ENCODE measurements around the gene C17orf78. TPM values are rescaled to one million over a fixed set of nuclear protein-coding genes. Genes with fewer than 3 reads are reported as not detected.
"Not testable (repeated sequence)": the region's sequence is repeated elsewhere in the genome, so short reads cannot be mapped to it uniquely, and the experiment has no call there.

The C17orf78 gene
- total RNA-seq, 2 experiments from 2014 or later = not detected

GRCh38 chr17:37429039-37429438 is 53.3 kb downstream of the C17orf78 start:
- peak overlapping the region; percentile 88 for H3K27ac Mint-ChIP-seq
- peaks cover 28% of the 10 kb centered on the region for H3K4me1 Mint-ChIP-seq
- DNase-seq (no peak), ATAC-seq (ENCODE audit: low read depth) (no peak)
- no peaks in the 10 kb centered on the region for H3K27me3 Mint-ChIP-seq
- no peaks in the 10 kb centered on the region for H3K9me3 Mint-ChIP-seq
- POLR2A ChIA-PET = no interaction called here
- H3K36me3 Mint-ChIP-seq = peaks cover 29% of the 10 kb centered on the region
- H3K4me3 Mint-ChIP-seq = no peak overlapping the region

GRCh38 chr17:37429453-37429852 is 53.7 kb downstream of the C17orf78 start:
- peaks cover 28% of the 10 kb centered on the region for H3K4me1 Mint-ChIP-seq
- H3K27ac Mint-ChIP-seq = peak overlapping the region; percentile 88
- peaks cover 32% of the 10 kb centered on the region for H3K36me3 Mint-ChIP-seq
- peak overlapping the region; percentile 63 for H3K4me3 Mint-ChIP-seq
- POLR2A ChIA-PET = interaction anchor here (0.9 to 1.4 kb wide), 4 partner anchors 22 to 884 kb away, joined by 3 to 24 read pairs (median 5); partner anchors contain the start of genes ACACA and TADA2A
- no peaks in the 10 kb centered on the region for H3K27me3 Mint-ChIP-seq
- ATAC-seq (ENCODE audit: low read depth) (no peak), DNase-seq (no peak)
- no peaks in the 10 kb centered on the region for H3K9me3 Mint-ChIP-seq

- ATAC-seq (ENCODE audit: low read depth) (peak; percentile 90), DNase-seq (no peak)
- peaks cover 30% of the 10 kb centered on the region for H3K36me3 Mint-ChIP-seq
- H3K4me3 Mint-ChIP-seq = peak overlapping the region; percentile 63
- H3K9me3 Mint-ChIP-seq = no peaks in the 10 kb centered on the region
- H3K27ac Mint-ChIP-seq = peak overlapping the region; percentile 88
- POLR2A ChIA-PET = interaction anchor here (0.5 to 1.4 kb wide), 7 partner anchors 10 to 885 kb away, joined by 3 to 24 read pairs (median 3); partner anchors contain the start of genes ACACA, DUSP14 and TADA2A
- H3K4me1 Mint-ChIP-seq = peaks cover 28% of the 10 kb centered on the region
- no peaks in the 10 kb centered on the region for H3K27me3 Mint-ChIP-seq
These were observed 54.4 kb downstream of the C17orf78 start for GRCh38 chr17:37430051-37430627.

GRCh38 chr17:37432671-37433070 is 56.9 kb downstream of the C17orf78 start:
- Mint-ChIP-seq H3K4me3 (no peak overlapping the region), H3K36me3 (peaks cover 28% of the 10 kb centered on the region), H3K27me3 (no peaks in the 10 kb centered on the region), H3K9me3 (no peaks in the 10 kb centered on the region), H3K27ac (no peak overlapping the region), H3K4me1 (peaks cover 30% of the 10 kb centered on the region)
- DNase-seq (no peak), ATAC-seq (ENCODE audit: low read depth) (no peak)
- POLR2A ChIA-PET = interaction anchor here (1.6 kb wide), 1 partner anchor 25 kb away, joined by 6 read pairs; the partner anchor contains the start of genes ACACA and TADA2A

GRCh38 chr17:37438141-37438540 is 62.4 kb downstream of the C17orf78 start:
- Mint-ChIP-seq H3K27me3 (no peaks in the 10 kb centered on the region), H3K36me3 (peaks cover 32% of the 10 kb centered on the region), H3K4me1 (peaks cover 10% of the 10 kb centered on the region), H3K9me3 (no peaks in the 10 kb centered on the region), H3K4me3 (no peak overlapping the region), H3K27ac (no peak overlapping the region)
- POLR2A ChIA-PET = interaction anchor here (1.0 kb wide), 1 partner anchor 31 kb away, joined by 4 read pairs; the partner anchor contains the start of genes ACACA and TADA2A
- no peak for ATAC-seq (ENCODE audit: low read depth)
- DNase-seq = no peak

- no peak for ATAC-seq (ENCODE audit: low read depth)
- POLR2A ChIA-PET = no interaction called here
- Mint-ChIP-seq H3K9me3 (no peaks in the 10 kb centered on the region), H3K4me3 (no peak overlapping the region), H3K27ac (no peak overlapping the region), H3K27me3 (no peaks in the 10 kb centered on the region), H3K4me1 (peaks cover 7% of the 10 kb centered on the region), H3K36me3 (peaks cover 26% of the 10 kb centered on the region)
- no peak for DNase-seq
These were observed 64.6 kb downstream of the C17orf78 start for GRCh38 chr17:37440424-37440823.

- not testable (repeated sequence) for H3K9me3 Mint-ChIP-seq; H3K27ac Mint-ChIP-seq; DNase-seq; H3K4me3 Mint-ChIP-seq; ATAC-seq (ENCODE audit: low read depth); H3K27me3 Mint-ChIP-seq; H3K4me1 Mint-ChIP-seq
- POLR2A ChIA-PET = interaction anchor here (0.5 kb wide), 1 partner anchor 17 kb away, joined by 3 read pairs; no protein-coding TSS in a partner anchor
- peaks cover 28% of the 10 kb centered on the region for H3K36me3 Mint-ChIP-seq
These were observed 65.7 kb downstream of the C17orf78 start for GRCh38 chr17:37441369-37442014.

Other genes starting within 250 kb of the C17orf78 start
- 10 to 100 TPM; 45.1 to 45.9 TPM for gene ACACA, start 30.9 kb downstream of the C17orf78 start, total RNA-seq
- 10 to 100 TPM; 34.5 to 35.8 TPM for gene TADA2A, start 30.9 kb downstream of the C17orf78 start, total RNA-seq
- gene DUSP14, start 113.9 kb downstream of the C17orf78 start, total RNA-seq = 1 to 10 TPM; 7.2 to 7.7 TPM
- gene SYNRG, start 233.4 kb downstream of the C17orf78 start, total RNA-seq = 100 to 1,000 TPM; 123 to 137 TPM